NCI-H2107 treated with DMSO at 0.1 percent for 48 hours (cell line): Measurements from ENCODE around the gene DPEP2NB.

Source experiments
- DNase-seq: peaks from one replicate; lab custom pipeline; 2025; ENCODE audit not compliant: unreplicated experiment; lab: John Stamatoyannopoulos, UW

The DPEP2NB gene

DNA sequence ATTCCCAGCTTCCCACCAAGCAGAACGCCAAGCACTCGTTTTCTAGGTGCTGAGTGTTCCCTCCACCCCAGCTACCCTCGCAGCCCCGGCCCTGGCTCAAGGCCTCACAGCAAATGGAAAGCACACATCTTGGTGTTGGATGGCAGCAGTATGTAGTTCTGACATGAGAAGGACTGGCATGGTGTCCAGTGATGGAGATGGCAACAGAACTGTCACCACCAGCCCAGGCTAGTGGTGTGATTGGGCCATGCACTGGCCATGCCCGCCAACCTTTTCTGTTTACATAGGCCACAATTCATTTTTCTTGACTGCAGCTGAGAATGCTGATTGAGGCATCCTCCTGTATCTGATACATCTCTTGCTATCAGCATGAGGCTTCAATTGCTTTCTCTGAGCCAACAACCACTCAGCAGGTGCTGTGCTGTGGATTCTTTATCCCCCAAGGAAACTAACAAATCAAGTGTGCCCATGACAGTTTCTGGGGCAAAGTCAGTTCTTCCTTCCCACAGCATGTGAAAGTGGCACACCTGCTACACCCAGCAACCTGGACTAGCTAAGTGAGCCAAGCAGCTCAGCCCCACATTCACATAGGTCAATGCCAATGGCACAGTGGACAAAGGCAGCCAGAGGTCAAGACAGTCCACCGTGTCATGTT, 51.1 kb downstream of the DPEP2NB start:
- no peak for DNase-seq

DNA sequence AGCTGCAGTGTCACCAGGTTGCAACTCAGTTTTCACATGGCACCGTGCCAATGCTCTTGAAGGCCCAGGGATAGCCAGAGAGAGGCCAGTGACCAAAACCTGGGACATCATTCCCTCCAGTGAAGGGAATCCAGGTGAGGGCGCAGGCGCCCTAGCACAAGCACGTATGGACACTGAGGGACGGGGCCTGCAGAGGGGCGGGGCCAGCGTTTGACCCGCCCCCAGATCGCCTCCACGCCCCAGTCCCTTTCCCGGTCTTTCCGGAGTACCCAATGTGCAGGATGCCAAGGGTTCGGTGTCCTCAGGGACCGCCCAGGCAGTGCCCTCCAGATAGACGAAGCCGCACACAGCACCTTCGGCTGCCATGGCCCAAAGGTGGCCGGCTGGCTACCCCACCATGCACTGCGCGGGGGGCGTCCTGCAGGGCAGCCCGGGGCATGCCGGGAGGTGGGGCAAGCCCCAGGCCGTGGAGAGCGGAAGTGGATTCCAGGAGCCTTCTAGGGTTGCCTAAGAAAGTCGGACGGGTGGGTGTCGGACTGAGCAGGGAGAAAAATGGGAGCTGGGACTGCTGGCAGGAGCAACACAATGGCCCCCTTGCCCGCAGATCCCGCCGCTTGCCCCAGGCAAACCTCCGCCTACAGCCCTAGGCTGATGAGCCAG, 51.9 kb downstream of the DPEP2NB start:
- DNase-seq = no peak
